Ovary (tissue), 3 donors: ENCODE measurements around the gene CHERP.

Experiments used
- CTCF ChIP-seq, 3 donors: fragments of 450-650 bp in 2 of 3; fragments of 200-600 bp in 1 of 3; IDR thresholded peaks; one replicate each; pipeline versions ENCODE4 v1.5.1 to v1.8.0; 2016 to 2022; ENCODE audit warnings: antibody characterized with exemption in 3 of 3, mild to moderate bottlenecking in 1 of 3
- POLR2A ChIP-seq: fragments of 450-650 bp; IDR thresholded peaks from one replicate; pipeline ENCODE4 v1.6.1; 2017; ENCODE audit warnings: antibody characterized with exemption, mild to moderate bottlenecking, moderate library complexity
- donor health status: DM: no; HTN: no; CAD: no.

GRCh38 chr19:16495982-16496612 is 46.1 kb downstream of the CHERP start, which contains the start of the genes C19orf44 and CALR3:
- peak in 2 of 3 donors; percentile 38 to 51 for TF ChIP-seq CTCF (IDR thresholded peaks at IDR 0.05)
- TF ChIP-seq POLR2A = no peak
